GM12874 (cell line): ENCODE data around the gene G3BP1.
A peak's percentile ranks its signal among the peaks of the same experiment; 100 is the strongest.

Experiments
- CTCF ChIP-seq: IDR thresholded peaks from 2 replicates; pipeline ENCODE4 v1.5.1; 2011; ENCODE audit warnings: low read depth, mild to moderate bottlenecking, control low read depth, low read length, moderate library complexity; ENCODE audit not compliant: insufficient read depth

Gene G3BP1

GRCh38 chr5:151757233-151758140, 14.3 kb upstream of the G3BP1 start:
- TF ChIP-seq CTCF = no peak

GRCh38 chr5:151758141-151758429, 13.7 kb upstream of the G3BP1 start:
- TF ChIP-seq CTCF = no peak

GRCh38 chr5:151758430-151759241, 13.1 kb upstream of the G3BP1 start, which contains the start of gene ATOX1:
Gene ATOX1, minus strand, starts transcription at chr5:151758631. Its CDS starts 80 bp downstream, at chr5:151758551.
- no peak for TF ChIP-seq CTCF

- TF ChIP-seq CTCF = no peak
These were observed 7.0 kb upstream of the G3BP1 start for GRCh38 chr5:151764801-151765200.

GRCh38 chr5:151766975-151767374, 4.8 kb upstream of the G3BP1 start:
- TF ChIP-seq CTCF = no peak

DNA sequence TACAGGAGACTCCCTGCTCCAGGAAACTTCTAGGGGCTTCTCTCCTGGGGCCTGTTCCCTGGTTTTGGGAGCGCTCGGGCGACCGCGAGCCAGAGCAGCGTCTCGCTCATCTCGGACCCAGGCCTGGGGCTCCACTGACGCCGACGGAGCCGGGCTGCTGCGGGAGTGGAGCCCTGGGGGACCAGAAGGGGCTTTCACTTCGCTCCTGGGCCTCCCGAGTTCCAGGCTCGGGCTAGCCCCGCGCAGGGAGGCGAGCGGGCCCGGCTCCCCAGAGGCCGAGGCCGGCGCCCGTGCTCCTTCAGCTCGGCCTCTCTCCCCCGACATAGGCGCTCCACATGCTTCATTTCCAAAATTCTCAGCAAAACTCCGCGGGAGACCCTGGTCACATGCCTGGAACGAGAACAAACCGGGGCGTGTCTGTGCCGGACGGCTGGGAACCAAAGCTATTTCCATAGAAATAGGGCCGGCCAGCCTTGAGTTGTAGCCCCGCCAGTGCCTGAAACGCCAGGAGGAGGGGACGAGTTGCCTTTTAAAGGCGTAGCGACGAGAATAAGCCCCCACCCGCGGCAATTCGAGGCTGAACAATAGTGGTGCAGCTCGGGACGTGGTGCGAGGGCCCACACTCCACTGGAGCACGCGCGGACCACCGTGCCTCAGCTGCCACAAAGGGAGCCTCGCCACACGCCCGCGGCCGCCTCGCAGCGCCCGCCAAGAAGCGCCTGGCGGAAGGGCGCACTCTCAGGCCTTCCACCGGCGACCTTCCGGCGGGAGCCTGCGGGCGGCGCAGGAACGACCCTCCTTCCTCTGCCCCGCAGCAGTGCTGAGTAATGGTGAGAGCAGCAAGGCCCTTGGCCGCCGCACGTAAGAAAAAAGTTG, 1.1 kb upstream of the G3BP1 start:
- TF ChIP-seq CTCF = peak; percentile 38
